Ascending aorta (tissue), 2 donors: Measurements from ENCODE around the gene TRIM46. TPM values are rescaled to one million over a fixed set of nuclear protein-coding genes. Genes with fewer than 3 reads are reported as not detected.

ENCODE experiments used
- DNase-seq, 2 donors: peaks; one replicate each; pipeline ENCODE4 v3.0.0-alpha.2; 2019; ENCODE audit warnings: low spot score in 2 of 2
- H3K27ac ChIP-seq, 2 donors: fragments of 200-600 bp; sonication (generic); one replicate each; pipeline ENCODE4 v1.5.1; 2016 to 2017; ENCODE audit warnings: mild to moderate bottlenecking in 1 of 2
- H3K27me3 ChIP-seq: fragments of 200-600 bp; sonication (generic); one replicate; pipeline ENCODE4 v1.5.1; 2017
- H3K36me3 ChIP-seq, 2 donors: fragments of 200-600 bp; sonication (generic); one replicate each; pipeline ENCODE4 v1.5.1; 2016
- H3K4me1 ChIP-seq, 2 donors: fragments of 200-600 bp; sonication (generic); one replicate each; pipeline ENCODE4 v1.5.1; 2016 to 2017; ENCODE audit warnings: mild to moderate bottlenecking in 1 of 2
- H3K4me3 ChIP-seq, 2 donors: fragments of 200-600 bp; sonication (generic); one replicate each; pipeline ENCODE4 v1.5.1; 2016 to 2017; ENCODE audit warnings: mild to moderate bottlenecking in 1 of 2
- H3K9me3 ChIP-seq, 2 donors: fragments of 200-600 bp; sonication (generic); one replicate each; pipeline ENCODE4 v1.5.1; 2016
- intact Hi-C: fragments of 100-400 bp; cut with DNase I; formaldehyde crosslinking; loops from one replicate; pipeline ENCODE4 v1.15.1; 2023
- total RNA-seq: library from RNA; depleted of rRNA; stranded (reverse); fragments of >200 nt; gene quantifications from one replicate; pipeline ENCODE4 v1.1.0, GENCODE V29; 2016
- TF ChIP-seq, protein P1 (sequence below), 3 experiments: fragments of 200-600 bp in 2 of 3; fragments of 450-650 bp in 1 of 3; sonication (generic) in 2 of 3; IDR thresholded peaks; one replicate each; pipeline ENCODE4 v1.5.1; 2016 to 2019; ENCODE audit warnings: antibody characterized with exemption in 3 of 3, mild to moderate bottlenecking in 1 of 3, moderate library complexity in 1 of 3

TRIM46 gene
- total RNA-seq, 1 donor from 2014 or later: not detected

GRCh38 chr1:155183775-155184221, 10.1 kb downstream of the TRIM46 start:
- Histone ChIP-seq H3K4me1 (no peaks in the 10 kb centered on the region), H3K27ac (no peak overlapping the region), H3K9me3 (no peaks in the 10 kb centered on the region), H3K4me3 (no peak overlapping the region), H3K36me3 (peaks cover 0 to 8% of the 10 kb centered on the region in 2 donors), H3K27me3 (no peaks in the 10 kb centered on the region)
- intact Hi-C loops: no loop called here
- TF ChIP-seq, protein P1, sequence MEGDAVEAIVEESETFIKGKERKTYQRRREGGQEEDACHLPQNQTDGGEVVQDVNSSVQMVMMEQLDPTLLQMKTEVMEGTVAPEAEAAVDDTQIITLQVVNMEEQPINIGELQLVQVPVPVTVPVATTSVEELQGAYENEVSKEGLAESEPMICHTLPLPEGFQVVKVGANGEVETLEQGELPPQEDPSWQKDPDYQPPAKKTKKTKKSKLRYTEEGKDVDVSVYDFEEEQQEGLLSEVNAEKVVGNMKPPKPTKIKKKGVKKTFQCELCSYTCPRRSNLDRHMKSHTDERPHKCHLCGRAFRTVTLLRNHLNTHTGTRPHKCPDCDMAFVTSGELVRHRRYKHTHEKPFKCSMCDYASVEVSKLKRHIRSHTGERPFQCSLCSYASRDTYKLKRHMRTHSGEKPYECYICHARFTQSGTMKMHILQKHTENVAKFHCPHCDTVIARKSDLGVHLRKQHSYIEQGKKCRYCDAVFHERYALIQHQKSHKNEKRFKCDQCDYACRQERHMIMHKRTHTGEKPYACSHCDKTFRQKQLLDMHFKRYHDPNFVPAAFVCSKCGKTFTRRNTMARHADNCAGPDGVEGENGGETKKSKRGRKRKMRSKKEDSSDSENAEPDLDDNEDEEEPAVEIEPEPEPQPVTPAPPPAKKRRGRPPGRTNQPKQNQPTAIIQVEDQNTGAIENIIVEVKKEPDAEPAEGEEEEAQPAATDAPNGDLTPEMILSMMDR (IDR thresholded peaks at IDR 0.05): no peak
- peak in 1 of 2 donors; percentile 4 for DNase-seq

- DNase-seq: peak in 1 of 2 donors; percentile 5
- no peaks in the 10 kb centered on the region for H3K9me3 ChIP-seq
- H3K4me3 ChIP-seq: no peak overlapping the region
- TF ChIP-seq, protein P1 (IDR thresholded peaks at IDR 0.05): no peak
- H3K4me1 ChIP-seq: no peaks in the 10 kb centered on the region
- peaks cover 0 to 7% of the 10 kb centered on the region in 2 donors for H3K36me3 ChIP-seq
- no peak overlapping the region for H3K27ac ChIP-seq
- H3K27me3 ChIP-seq: no peaks in the 10 kb centered on the region
- intact Hi-C loops: no loop called here
Measured at GRCh38 chr1:155184351-155184811, 10.7 kb downstream of the TRIM46 start.

- Histone ChIP-seq H3K27me3 (no peaks in the 10 kb centered on the region), H3K4me3 (no peak overlapping the region), H3K9me3 (no peaks in the 10 kb centered on the region), H3K4me1 (no peaks in the 10 kb centered on the region), H3K27ac (no peak overlapping the region), H3K36me3 (peaks cover 0 to under 1% of the 10 kb centered on the region in 2 donors)
- intact Hi-C loops: no loop called here
- TF ChIP-seq, protein P1 (IDR thresholded peaks at IDR 0.05): no peak
- DNase-seq: peak in 1 of 2 donors; percentile 8
Measured at GRCh38 chr1:155184835-155185782, 11.5 kb downstream of the TRIM46 start.

DNA sequence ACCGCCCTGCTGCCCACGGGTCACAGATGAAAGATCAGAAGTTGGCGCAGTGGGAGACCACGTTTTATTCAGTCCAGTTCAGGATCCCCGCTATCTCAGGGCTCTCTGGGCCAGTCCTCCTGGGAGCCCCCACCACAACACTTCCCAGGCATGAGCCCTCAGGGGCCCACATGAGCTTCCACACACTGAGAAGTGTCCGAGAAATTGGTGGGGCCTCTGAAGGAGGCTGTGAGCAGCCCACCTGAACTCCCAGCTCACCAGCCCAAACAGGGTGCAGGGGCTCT, 12.1 kb downstream of the TRIM46 start:
- intact Hi-C loops: no loop called here
- no peaks in the 10 kb centered on the region for H3K36me3 ChIP-seq
- H3K4me3 ChIP-seq: no peak overlapping the region
- DNase-seq: no peak
- no peaks in the 10 kb centered on the region for H3K4me1 ChIP-seq
- H3K27me3 ChIP-seq: no peaks in the 10 kb centered on the region
- TF ChIP-seq, protein P1 (IDR thresholded peaks at IDR 0.05): no peak
- no peaks in the 10 kb centered on the region for H3K9me3 ChIP-seq
- no peak overlapping the region for H3K27ac ChIP-seq

DNA sequence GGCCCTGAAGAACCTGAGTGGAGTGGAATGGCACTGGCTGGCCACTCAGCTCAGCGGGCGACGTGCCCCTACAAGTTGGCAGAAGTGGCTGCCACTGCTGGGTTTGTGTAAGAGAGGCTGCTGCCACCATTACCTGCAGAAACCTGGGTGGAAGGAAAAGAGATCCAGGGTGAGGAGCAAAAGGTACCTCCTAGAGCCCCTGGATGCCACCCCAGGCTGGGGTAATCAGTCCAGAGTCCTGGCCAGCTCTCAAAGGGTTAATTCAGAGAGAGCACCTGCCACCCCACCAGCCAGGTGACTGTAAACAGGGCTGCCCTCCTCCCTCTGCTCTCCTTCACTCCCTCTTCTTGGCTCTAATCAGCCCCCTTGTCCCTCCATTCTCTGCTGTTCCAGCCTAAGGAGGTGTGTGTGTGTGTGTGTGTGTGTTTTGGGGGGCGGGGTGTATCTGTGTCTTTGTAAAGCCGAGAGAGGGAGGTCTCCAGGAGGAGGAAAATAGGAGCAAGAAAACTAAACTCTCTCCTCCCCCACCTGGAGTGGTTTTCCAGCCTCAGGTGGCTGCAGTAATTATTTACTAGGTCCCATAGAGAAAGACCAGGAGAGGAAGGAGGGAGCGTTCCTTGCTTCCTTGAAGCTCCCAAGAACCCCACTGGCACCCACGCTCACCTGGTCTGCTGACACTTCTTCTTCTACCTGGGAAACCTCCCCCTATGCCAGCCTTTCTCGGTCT, 12.6 kb downstream of the TRIM46 start:
- TF ChIP-seq, protein P1 (IDR thresholded peaks at IDR 0.05): no peak
- no peak for DNase-seq
- Histone ChIP-seq H3K27ac (no peak overlapping the region), H3K4me3 (no peak overlapping the region), H3K4me1 (no peaks in the 10 kb centered on the region), H3K27me3 (no peaks in the 10 kb centered on the region), H3K36me3 (no peaks in the 10 kb centered on the region), H3K9me3 (no peaks in the 10 kb centered on the region)
- intact Hi-C loops: no loop called here
